ENCODE measurements around the gene MRPS17.

The MRPS17 gene

DNA sequence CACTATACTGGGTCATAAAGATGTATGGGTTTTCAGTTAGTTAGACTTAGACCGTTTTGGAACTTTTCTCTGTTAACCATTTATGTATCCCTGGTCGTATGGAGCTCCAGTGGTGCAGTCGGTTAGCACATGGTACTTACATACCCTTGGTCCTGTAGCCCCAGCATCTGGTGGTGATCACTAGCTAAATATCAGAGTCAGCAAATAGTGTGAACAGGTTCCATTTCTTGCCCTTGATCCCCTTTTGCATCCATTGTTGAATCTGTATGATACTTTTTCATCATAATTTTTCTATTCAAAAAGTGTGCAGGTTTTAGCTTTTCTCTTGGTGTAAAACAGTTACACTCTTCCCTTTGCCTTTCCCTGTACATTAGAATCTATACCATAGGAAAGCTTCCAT lies 28.6 kb downstream of the MRPS17 start:
- H2BK5ac ChIP-seq (ENCODE audit: low read length) = no peak overlapping the region
- no peak overlapping the region for H2AK5ac ChIP-seq (ENCODE audit: low read depth, low read length)
- no peak overlapping the region for H3K4me2 ChIP-seq (ENCODE audit: insufficient read depth, low read length, poor library complexity, severe bottlenecking)

GRCh38 chr7:55983537-55983936 lies 31.9 kb downstream of the MRPS17 start:
- DNase-seq (ENCODE audit: low spot score) = no peak
- no peak overlapping the region for H4K91ac ChIP-seq (ENCODE audit: low read depth, low read length, poor library complexity)
- H3K4ac ChIP-seq (ENCODE audit: low read length) = no peak overlapping the region
- no peak overlapping the region for H4K8ac ChIP-seq (ENCODE audit: low read depth, low read length)
- H3K23ac ChIP-seq (ENCODE audit: low read depth, low read length, poor library complexity) = no peak overlapping the region
- H3K27me3 ChIP-seq (ENCODE audit: control insufficient read depth in 3 of 3, insufficient read depth in 3 of 3, low read depth in 1 of 3, low read length in 3 of 3) = no peaks in the 10 kb centered on the region
- H3K27ac ChIP-seq (replicated peaks; ENCODE audit: low read length) = no peak overlapping the region
- no peak overlapping the region for H3K4me2 ChIP-seq (ENCODE audit: insufficient read depth, low read length, poor library complexity, severe bottlenecking)
- no peak overlapping the region for H3K14ac ChIP-seq (ENCODE audit: low read length)
- H3K9me3 ChIP-seq (replicated peaks in 1 of 2; ENCODE audit: control insufficient read depth in 2 of 2, insufficient read depth in 1 of 2, low read depth in 1 of 2, low read length in 2 of 2) = no peaks in the 10 kb centered on the region
- H3K4me1 ChIP-seq (ENCODE audit: control insufficient read depth in 2 of 2, insufficient read depth in 1 of 2, low read depth in 1 of 2, low read length in 2 of 2) = no peaks in the 10 kb centered on the region
- H3K79me1 ChIP-seq (ENCODE audit: low read depth, low read length) = no peaks in the 10 kb centered on the region
- peaks cover 16 to 94% of the 10 kb centered on the region in 2 donors for H3K36me3 ChIP-seq (replicated peaks in 1 of 2; ENCODE audit: control insufficient read depth in 2 of 2, insufficient read depth in 2 of 2, low read length in 2 of 2)
- H3K18ac ChIP-seq (ENCODE audit: low read length) = no peak overlapping the region
- no peak overlapping the region for H2AK5ac ChIP-seq (ENCODE audit: low read depth, low read length)
- H3K4me3 ChIP-seq (ENCODE audit: low read length in 2 of 2) = no peak overlapping the region
- H2BK120ac ChIP-seq (ENCODE audit: low read depth, low read length) = no peak overlapping the region
- H2BK5ac ChIP-seq (ENCODE audit: low read length) = no peak overlapping the region
- no CpG with 5 or more reads among the region's 3 CpGs for WGBS, 2 donors (ENCODE audit: extremely low coverage in 2 of 2, insufficient read length in 2 of 2, insufficient replicate concordance in 1 of 2)
- H2BK15ac ChIP-seq (ENCODE audit: low read length) = no peak overlapping the region
- H2AFZ ChIP-seq (ENCODE audit: low read length) = no peak overlapping the region
- H3K9ac ChIP-seq (ENCODE audit: low read depth, low read length, poor library complexity) = no peak overlapping the region
- no peak overlapping the region for H2BK12ac ChIP-seq (ENCODE audit: low read length)

More for the DNA sequence above, 28.6 kb downstream of the MRPS17 start:
- Histone ChIP-seq H3K9me3 (replicated peaks in 1 of 2; ENCODE audit: control insufficient read depth in 2 of 2, insufficient read depth in 1 of 2, low read depth in 1 of 2, low read length in 2 of 2) (no peaks in the 10 kb centered on the region), H2BK120ac (ENCODE audit: low read depth, low read length) (no peak overlapping the region), H3K4ac (ENCODE audit: low read length) (no peak overlapping the region), H3K79me1 (ENCODE audit: low read depth, low read length) (peaks cover 2% of the 10 kb centered on the region), H3K4me3 (ENCODE audit: low read length in 2 of 2) (no peak overlapping the region), H3K36me3 (replicated peaks in 1 of 2; ENCODE audit: control insufficient read depth in 2 of 2, insufficient read depth in 2 of 2, low read length in 2 of 2) (peaks cover 21 to 84% of the 10 kb centered on the region in 2 donors), H3K9ac (ENCODE audit: low read depth, low read length, poor library complexity) (no peak overlapping the region), H4K91ac (ENCODE audit: low read depth, low read length, poor library complexity) (no peak overlapping the region), H2AFZ (ENCODE audit: low read length) (no peak overlapping the region), H3K14ac (ENCODE audit: low read length) (no peak overlapping the region), H2BK15ac (ENCODE audit: low read length) (no peak overlapping the region), H4K8ac (ENCODE audit: low read depth, low read length) (no peak overlapping the region), H2BK12ac (ENCODE audit: low read length) (no peak overlapping the region), H3K23ac (ENCODE audit: low read depth, low read length, poor library complexity) (no peak overlapping the region), H3K4me1 (ENCODE audit: control insufficient read depth in 2 of 2, insufficient read depth in 1 of 2, low read depth in 1 of 2, low read length in 2 of 2) (no peaks in the 10 kb centered on the region), H3K18ac (ENCODE audit: low read length) (no peak overlapping the region), H3K27me3 (ENCODE audit: control insufficient read depth in 3 of 3, insufficient read depth in 3 of 3, low read depth in 1 of 3, low read length in 3 of 3) (no peaks in the 10 kb centered on the region), H3K27ac (replicated peaks; ENCODE audit: low read length) (no peak overlapping the region)
- DNase-seq (ENCODE audit: low spot score) = no peak
- no CpG with 5 or more reads among the region's 3 CpGs for WGBS, 2 donors (ENCODE audit: extremely low coverage in 2 of 2, insufficient read length in 2 of 2, insufficient replicate concordance in 1 of 2)

- Histone ChIP-seq H3K27me3 (ENCODE audit: control insufficient read depth in 3 of 3, insufficient read depth in 3 of 3, low read depth in 1 of 3, low read length in 3 of 3) (no peaks in the 10 kb centered on the region), H3K79me1 (ENCODE audit: low read depth, low read length) (no peaks in the 10 kb centered on the region), H2BK5ac (ENCODE audit: low read length) (no peak overlapping the region), H3K18ac (ENCODE audit: low read length) (no peak overlapping the region), H3K4me2 (ENCODE audit: insufficient read depth, low read length, poor library complexity, severe bottlenecking) (no peak overlapping the region), H2AFZ (ENCODE audit: low read length) (no peak overlapping the region), H3K4me3 (ENCODE audit: low read length in 2 of 2) (no peak overlapping the region), H3K36me3 (replicated peaks in 1 of 2; ENCODE audit: control insufficient read depth in 2 of 2, insufficient read depth in 2 of 2, low read length in 2 of 2) (peaks cover 18 to 89% of the 10 kb centered on the region in 2 donors), H4K8ac (ENCODE audit: low read depth, low read length) (no peak overlapping the region), H4K91ac (ENCODE audit: low read depth, low read length, poor library complexity) (no peak overlapping the region), H3K9me3 (replicated peaks in 1 of 2; ENCODE audit: control insufficient read depth in 2 of 2, insufficient read depth in 1 of 2, low read depth in 1 of 2, low read length in 2 of 2) (no peaks in the 10 kb centered on the region), H2BK12ac (ENCODE audit: low read length) (no peak overlapping the region), H3K27ac (replicated peaks; ENCODE audit: low read length) (no peak overlapping the region), H3K4ac (ENCODE audit: low read length) (no peak overlapping the region), H2AK5ac (ENCODE audit: low read depth, low read length) (no peak overlapping the region), H2BK15ac (ENCODE audit: low read length) (no peak overlapping the region), H2BK120ac (ENCODE audit: low read depth, low read length) (no peak overlapping the region), H3K4me1 (ENCODE audit: control insufficient read depth in 2 of 2, insufficient read depth in 1 of 2, low read depth in 1 of 2, low read length in 2 of 2) (no peaks in the 10 kb centered on the region), H3K23ac (ENCODE audit: low read depth, low read length, poor library complexity) (no peak overlapping the region), H3K9ac (ENCODE audit: low read depth, low read length, poor library complexity) (no peak overlapping the region), H3K14ac (ENCODE audit: low read length) (no peak overlapping the region)
- DNase-seq (ENCODE audit: low spot score) = no peak
- no CpG with 5 or more reads among the region's 3 CpGs for WGBS, 2 donors (ENCODE audit: extremely low coverage in 2 of 2, insufficient read length in 2 of 2, insufficient replicate concordance in 1 of 2)
Measured at GRCh38 chr7:55992346-55992745, 40.7 kb downstream of the MRPS17 start.

DNA sequence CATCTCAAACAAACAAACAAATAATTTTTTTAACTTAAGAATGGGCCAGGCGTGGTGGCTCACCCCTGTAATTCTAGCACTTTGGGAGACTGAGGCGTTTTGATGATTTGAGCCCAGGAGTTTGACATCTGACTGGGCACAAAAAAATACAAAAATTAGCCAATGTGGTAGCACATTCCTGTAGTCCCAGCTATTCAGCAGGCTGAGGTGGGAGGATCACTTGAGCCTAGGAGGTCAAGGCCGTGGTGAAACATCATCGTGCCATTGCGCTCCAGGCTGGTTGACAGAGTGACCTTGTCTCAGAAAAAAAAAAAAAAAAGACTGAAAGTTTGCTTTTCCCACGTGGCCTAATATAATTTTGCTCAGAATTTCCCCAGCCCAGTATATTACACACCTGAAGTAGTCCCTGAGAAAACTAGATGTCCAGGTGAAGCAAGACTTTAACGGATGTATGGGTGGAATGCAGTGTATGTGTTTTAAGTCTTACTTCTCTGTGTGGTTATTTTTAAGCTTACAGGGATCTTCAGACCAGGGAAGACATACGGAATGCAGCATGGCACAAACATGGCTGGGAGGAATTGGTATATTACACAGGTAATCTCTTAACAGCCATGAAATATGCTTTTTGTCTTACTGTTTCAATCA lies 45.3 kb downstream of the MRPS17 start:
- Histone ChIP-seq H3K18ac (ENCODE audit: low read length) (no peak overlapping the region), H3K23ac (ENCODE audit: low read depth, low read length, poor library complexity) (no peak overlapping the region), H3K4ac (ENCODE audit: low read length) (no peak overlapping the region), H3K4me2 (ENCODE audit: insufficient read depth, low read length, poor library complexity, severe bottlenecking) (no peak overlapping the region), H3K79me1 (ENCODE audit: low read depth, low read length) (no peaks in the 10 kb centered on the region), H3K14ac (ENCODE audit: low read length) (no peak overlapping the region), H3K27me3 (ENCODE audit: control insufficient read depth in 3 of 3, insufficient read depth in 3 of 3, low read depth in 1 of 3, low read length in 3 of 3) (no peaks in the 10 kb centered on the region), H2BK15ac (ENCODE audit: low read length) (no peak overlapping the region), H2BK12ac (ENCODE audit: low read length) (no peak overlapping the region), H2AK5ac (ENCODE audit: low read depth, low read length) (no peak overlapping the region), H2BK120ac (ENCODE audit: low read depth, low read length) (no peak overlapping the region), H3K4me1 (ENCODE audit: control insufficient read depth in 2 of 2, insufficient read depth in 1 of 2, low read depth in 1 of 2, low read length in 2 of 2) (no peaks in the 10 kb centered on the region), H4K91ac (ENCODE audit: low read depth, low read length, poor library complexity) (no peak overlapping the region), H4K8ac (ENCODE audit: low read depth, low read length) (no peak overlapping the region), H3K4me3 (ENCODE audit: low read length in 2 of 2) (no peak overlapping the region), H3K9ac (ENCODE audit: low read depth, low read length, poor library complexity) (no peak overlapping the region), H2BK5ac (ENCODE audit: low read length) (no peak overlapping the region), H2AFZ (ENCODE audit: low read length) (no peak overlapping the region), H3K36me3 (replicated peaks in 1 of 2; ENCODE audit: control insufficient read depth in 2 of 2, insufficient read depth in 2 of 2, low read length in 2 of 2) (peaks cover 16 to 77% of the 10 kb centered on the region in 2 donors), H3K27ac (replicated peaks; ENCODE audit: low read length) (no peak overlapping the region), H3K9me3 (replicated peaks in 1 of 2; ENCODE audit: control insufficient read depth in 2 of 2, insufficient read depth in 1 of 2, low read depth in 1 of 2, low read length in 2 of 2) (no peaks in the 10 kb centered on the region)
- DNase-seq (ENCODE audit: low spot score) = no peak
- no CpG with 5 or more reads among the region's 8 CpGs for WGBS, 2 donors (ENCODE audit: extremely low coverage in 2 of 2, insufficient read length in 2 of 2, insufficient replicate concordance in 1 of 2)
